B cell (primary cell): ENCODE measurements around the gene TXK.

Experiments used
- CTCF ChIP-seq: fragments of 200-600 bp; IDR thresholded peaks from one replicate; pipeline ENCODE4 v1.8.0; 2022; ENCODE audit warnings: antibody characterized with exemption, mild to moderate bottlenecking
- EZH2 ChIP-seq: IDR thresholded peaks from 2 replicates; pipeline ENCODE4 v1.6.1; 2012; ENCODE audit warnings: borderline replicate concordance, low read depth, mild to moderate bottlenecking, moderate library complexity, low read length; ENCODE audit not compliant: insufficient read depth, poor library complexity, severe bottlenecking

- TF ChIP-seq EZH2, result no peak
- TF ChIP-seq CTCF, result no peak
These were observed 6.8 kb downstream of the TXK start for GRCh38 chr4:48127231-48127630.
